Chondrocyte (in vitro differentiated cells): ENCODE results near the gene RPH3AL. TPM values are rescaled to one million over a fixed set of nuclear protein-coding genes. Genes with fewer than 3 reads are reported as not detected.

Experiments used
- DNase-seq: peaks from one replicate; pipeline ENCODE4 v3.0.0; 2021; ENCODE audit warnings: mixed read lengths, low spot score
- H3K27ac Mint-ChIP-seq: one replicate; pipeline ENCODE4 v1.8.0; 2021; ENCODE audit warnings: mild to moderate bottlenecking, moderate library complexity, mixed read lengths; ENCODE audit not compliant: unreplicated experiment
- H3K27me3 Mint-ChIP-seq: 2 replicates; pipeline ENCODE4 v1.8.0; 2021; ENCODE audit warnings: low read depth, mixed read lengths
- H3K36me3 Mint-ChIP-seq: 2 replicates; pipeline ENCODE4 v1.8.0; 2021; ENCODE audit warnings: low read depth, mixed read lengths
- H3K4me1 Mint-ChIP-seq: 2 replicates; pipeline ENCODE4 v1.8.0; 2021; ENCODE audit warnings: low read depth, mild to moderate bottlenecking, mixed read lengths
- H3K4me3 Mint-ChIP-seq: one replicate; pipeline ENCODE4 v1.8.0; 2021; ENCODE audit warnings: mild to moderate bottlenecking, moderate library complexity, mixed read lengths; ENCODE audit not compliant: unreplicated experiment
- H3K9me3 Mint-ChIP-seq: 2 replicates; pipeline ENCODE4 v1.8.0; 2021; ENCODE audit warnings: low read depth, mixed read lengths
- CTCF ChIP-seq: fragments of 200-600 bp; sonication (generic); IDR thresholded peaks from 2 replicates; pipeline ENCODE4 v1.5.0; 2021; ENCODE audit warnings: antibody characterized with exemption, mild to moderate bottlenecking, moderate library complexity
- total RNA-seq: library from RNA; stranded (reverse); gene quantifications from 3 replicates; pipeline ENCODE4 v1.2.1, GENCODE V29; 2021

RPH3AL gene
- total RNA-seq, 1 donor from 2014 or later, result 4.1 TPM

- peaks cover 16% of the 10 kb centered on the region for H3K36me3 Mint-ChIP-seq
- peaks cover 15% of the 10 kb centered on the region for H3K9me3 Mint-ChIP-seq
- peak; percentile 51 for DNase-seq
- H3K27ac Mint-ChIP-seq, result no peak overlapping the region
- no peak overlapping the region for H3K4me3 Mint-ChIP-seq
- H3K4me1 Mint-ChIP-seq, result peaks cover 4% of the 10 kb centered on the region
- H3K27me3 Mint-ChIP-seq, result peaks cover 9% of the 10 kb centered on the region
- TF ChIP-seq CTCF, result no peak
These were observed 86.4 kb downstream of the RPH3AL start for GRCh38 chr17:266219-266618.

GRCh38 chr17:265718-266117 lies 86.9 kb downstream of the RPH3AL start:
- Mint-ChIP-seq H3K27ac (no peak overlapping the region), H3K9me3 (peaks cover 12% of the 10 kb centered on the region), H3K4me3 (no peak overlapping the region), H3K27me3 (peaks cover 11% of the 10 kb centered on the region), H3K4me1 (peaks cover 4% of the 10 kb centered on the region), H3K36me3 (peaks cover 15% of the 10 kb centered on the region)
- DNase-seq, result peak; percentile 71
- TF ChIP-seq CTCF, result no peak

DNA sequence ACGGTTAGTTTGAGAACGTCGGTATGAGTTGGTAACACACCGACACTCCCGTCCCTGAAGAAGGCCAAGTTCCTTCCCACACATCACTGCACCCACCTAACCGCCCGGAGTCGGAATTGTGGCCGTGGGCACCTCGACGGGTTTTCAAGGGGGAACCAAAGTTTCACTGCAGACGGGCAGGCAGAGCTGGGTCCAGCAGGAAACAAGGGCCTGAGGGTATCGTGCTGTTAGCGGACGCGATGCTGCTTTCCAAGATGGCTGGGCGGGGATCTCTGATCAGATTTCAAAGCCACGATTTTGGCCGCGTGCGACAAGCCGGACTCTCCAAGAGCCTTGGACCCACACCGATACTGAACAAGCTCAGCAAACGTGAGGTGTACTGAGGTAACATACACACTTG lies 88.8 kb downstream of the RPH3AL start:
- H3K27ac Mint-ChIP-seq, result no peak overlapping the region
- H3K27me3 Mint-ChIP-seq, result peaks cover 21% of the 10 kb centered on the region
- TF ChIP-seq CTCF, result no peak
- no peak overlapping the region for H3K4me3 Mint-ChIP-seq
- DNase-seq, result peak; percentile 51
- peaks cover 12% of the 10 kb centered on the region for H3K9me3 Mint-ChIP-seq
- peaks cover 15% of the 10 kb centered on the region for H3K36me3 Mint-ChIP-seq
- peaks cover 4% of the 10 kb centered on the region for H3K4me1 Mint-ChIP-seq

DNA sequence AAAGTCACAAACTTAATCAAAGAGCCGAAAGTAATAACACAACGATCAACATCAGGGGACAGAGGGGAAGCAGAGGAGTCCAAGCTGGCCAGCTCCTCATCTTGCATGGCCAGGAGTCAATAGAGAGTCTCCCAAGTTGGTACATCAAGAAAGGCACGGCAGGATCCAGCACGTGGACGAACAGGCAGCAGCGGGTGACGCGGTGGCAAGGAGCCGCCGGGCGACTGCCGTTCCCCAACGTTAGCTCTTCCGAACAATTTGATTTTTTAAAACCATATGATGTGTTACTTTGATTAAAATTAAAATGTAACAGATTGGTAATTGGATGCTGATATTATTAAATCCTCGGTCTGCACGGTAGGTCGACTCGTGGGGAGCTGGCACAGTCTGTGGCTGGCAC lies 89.3 kb downstream of the RPH3AL start:
- H3K9me3 Mint-ChIP-seq, result peaks cover 12% of the 10 kb centered on the region
- H3K36me3 Mint-ChIP-seq, result peaks cover 15% of the 10 kb centered on the region
- no peak for DNase-seq
- peaks cover 21% of the 10 kb centered on the region for H3K27me3 Mint-ChIP-seq
- H3K27ac Mint-ChIP-seq, result no peak overlapping the region
- H3K4me1 Mint-ChIP-seq, result peaks cover 4% of the 10 kb centered on the region
- no peak overlapping the region for H3K4me3 Mint-ChIP-seq
- no peak for TF ChIP-seq CTCF

DNA sequence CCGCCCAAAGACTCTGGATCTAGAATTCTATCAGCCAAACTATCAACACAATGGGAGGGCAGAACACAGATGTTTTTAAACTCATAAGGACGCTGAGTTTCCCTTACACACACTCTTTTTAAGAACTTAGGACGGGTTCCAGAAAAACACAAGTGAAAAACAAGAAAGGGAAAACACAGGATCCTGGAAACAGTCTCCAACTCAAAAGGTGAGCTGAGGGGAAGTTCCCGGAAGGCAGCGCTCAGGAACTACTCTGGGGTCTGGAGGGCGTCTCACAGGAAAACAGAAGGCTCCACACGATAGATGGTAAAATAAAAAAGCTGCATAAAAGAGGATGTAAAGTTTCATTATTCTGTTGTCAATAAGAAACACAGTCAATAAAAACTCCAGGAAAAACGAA lies 91.0 kb downstream of the RPH3AL start:
- peaks cover 13% of the 10 kb centered on the region for H3K27me3 Mint-ChIP-seq
- H3K9me3 Mint-ChIP-seq, result peaks cover 12% of the 10 kb centered on the region
- peaks cover 15% of the 10 kb centered on the region for H3K36me3 Mint-ChIP-seq
- no peak overlapping the region for H3K27ac Mint-ChIP-seq
- H3K4me3 Mint-ChIP-seq, result no peak overlapping the region
- H3K4me1 Mint-ChIP-seq, result no peaks in the 10 kb centered on the region
- TF ChIP-seq CTCF, result no peak
- no peak for DNase-seq
